B cell (primary cell): ENCODE results near the gene FBXO11.

ENCODE experiments used
- EZH2 ChIP-seq: IDR thresholded peaks from 2 replicates; pipeline ENCODE4 v1.6.1; 2012; ENCODE audit warnings: borderline replicate concordance, low read depth, mild to moderate bottlenecking, moderate library complexity, low read length; ENCODE audit not compliant: insufficient read depth, poor library complexity, severe bottlenecking
- TF ChIP-seq, protein P1 (sequence below): fragments of 200-600 bp; IDR thresholded peaks from one replicate; pipeline ENCODE4 v1.8.0; 2022; ENCODE audit warnings: antibody characterized with exemption, mild to moderate bottlenecking

DNA sequence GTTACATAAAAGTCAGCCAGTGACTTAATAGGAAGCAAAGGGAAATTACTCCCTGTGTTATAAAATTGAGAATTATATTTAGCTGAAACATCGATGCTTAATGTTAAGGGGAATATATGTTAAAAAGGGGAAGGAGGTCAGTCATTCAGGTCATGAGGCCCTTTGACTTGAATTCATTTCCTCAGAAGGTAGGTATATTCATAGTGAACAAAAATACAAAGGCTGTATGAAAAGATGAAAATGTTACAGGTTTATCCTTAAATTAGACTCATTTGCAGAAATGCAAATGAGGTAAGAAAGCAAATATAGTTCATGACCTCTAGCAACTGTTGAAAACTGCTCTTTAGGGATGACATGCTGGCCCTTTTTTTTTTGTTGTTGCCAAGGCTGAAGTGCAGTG, 102.5 kb downstream of the FBXO11 start:
- TF ChIP-seq, protein P1, sequence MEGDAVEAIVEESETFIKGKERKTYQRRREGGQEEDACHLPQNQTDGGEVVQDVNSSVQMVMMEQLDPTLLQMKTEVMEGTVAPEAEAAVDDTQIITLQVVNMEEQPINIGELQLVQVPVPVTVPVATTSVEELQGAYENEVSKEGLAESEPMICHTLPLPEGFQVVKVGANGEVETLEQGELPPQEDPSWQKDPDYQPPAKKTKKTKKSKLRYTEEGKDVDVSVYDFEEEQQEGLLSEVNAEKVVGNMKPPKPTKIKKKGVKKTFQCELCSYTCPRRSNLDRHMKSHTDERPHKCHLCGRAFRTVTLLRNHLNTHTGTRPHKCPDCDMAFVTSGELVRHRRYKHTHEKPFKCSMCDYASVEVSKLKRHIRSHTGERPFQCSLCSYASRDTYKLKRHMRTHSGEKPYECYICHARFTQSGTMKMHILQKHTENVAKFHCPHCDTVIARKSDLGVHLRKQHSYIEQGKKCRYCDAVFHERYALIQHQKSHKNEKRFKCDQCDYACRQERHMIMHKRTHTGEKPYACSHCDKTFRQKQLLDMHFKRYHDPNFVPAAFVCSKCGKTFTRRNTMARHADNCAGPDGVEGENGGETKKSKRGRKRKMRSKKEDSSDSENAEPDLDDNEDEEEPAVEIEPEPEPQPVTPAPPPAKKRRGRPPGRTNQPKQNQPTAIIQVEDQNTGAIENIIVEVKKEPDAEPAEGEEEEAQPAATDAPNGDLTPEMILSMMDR, result no peak
- no peak for TF ChIP-seq EZH2
